Keratinocyte (primary cell): ENCODE measurements around the gene RPRD1B. TPM values are rescaled to one million over a fixed set of nuclear protein-coding genes. Genes with fewer than 3 reads are reported as not detected.

Source experiments
- DNase-seq: peaks from one replicate; pipeline ENCODE4 v3.0.0-alpha.2; 2011; ENCODE audit warnings: low read depth, missing footprints, low spot score
- FAIRE-seq: peaks from 2 replicates; lab custom pipeline; 2011; peaks lifted over from hg19 to GRCh38; lab: Jason Lieb, UNC
- H2AFZ ChIP-seq: 2 replicates; pipeline ENCODE4 v1.6.0; 2012; ENCODE audit warnings: low read length, control low read depth, inconsistent platforms; ENCODE audit not compliant: control insufficient read depth
- H3K27ac ChIP-seq: 2 replicates; pipeline ENCODE4 v1.5.1; 2011; ENCODE audit warnings: low read length; ENCODE audit not compliant: control insufficient read depth, insufficient read depth
- H3K27me3 ChIP-seq: 3 replicates; pipeline ENCODE4 v1.6.0; 2011; ENCODE audit warnings: low read length; ENCODE audit not compliant: control insufficient read depth, insufficient read depth; ENCODE audit errors: extremely low read depth
- H3K36me3 ChIP-seq, 2 experiments: 2 replicates in 1 of 2; 3 replicates in 1 of 2; pipeline ENCODE4 v1.5.1; 2011; ENCODE audit warnings: low read length in 2 of 2, mild to moderate bottlenecking in 1 of 2; ENCODE audit not compliant: control insufficient read depth in 2 of 2, insufficient read depth in 2 of 2; ENCODE audit errors: extremely low read depth in 1 of 2
- H3K4me1 ChIP-seq: 3 replicates; pipeline ENCODE4 v1.5.1; 2011; ENCODE audit warnings: low read length; ENCODE audit not compliant: control insufficient read depth, insufficient read depth; ENCODE audit errors: extremely low read depth
- H3K4me2 ChIP-seq: 3 replicates; pipeline ENCODE4 v1.6.0; 2011; ENCODE audit warnings: low read depth, low read length; ENCODE audit not compliant: control insufficient read depth, insufficient read depth; ENCODE audit errors: extremely low read depth
- H3K4me3 ChIP-seq, 3 experiments: fragments of 200-600 bp in 1 of 3; sonication (generic) in 1 of 3; 2 replicates in 2 of 3; 3 replicates in 1 of 3; pipeline ENCODE4 v1.5.1; 2011 to 2016; ENCODE audit warnings: low read length in 3 of 3, mild to moderate bottlenecking in 3 of 3, control low read depth in 2 of 3, inconsistent platforms in 1 of 3, low read depth in 1 of 3, mixed read lengths in 1 of 3, mixed run types in 1 of 3, moderate library complexity in 1 of 3; ENCODE audit not compliant: control insufficient read depth in 2 of 3, insufficient read depth in 2 of 3; ENCODE audit errors: extremely low read depth in 1 of 3
- H3K79me2 ChIP-seq: 2 replicates; pipeline ENCODE4 v1.6.0; 2012; ENCODE audit warnings: low read length; ENCODE audit not compliant: control insufficient read depth, insufficient read depth
- H3K9ac ChIP-seq: 3 replicates; pipeline ENCODE4 v1.6.0; 2011; ENCODE audit warnings: low read length; ENCODE audit not compliant: control insufficient read depth, insufficient read depth; ENCODE audit errors: extremely low read depth
- H3K9me1 ChIP-seq: 3 replicates; pipeline ENCODE4 v1.6.0; 2011; ENCODE audit warnings: low read length; ENCODE audit not compliant: control insufficient read depth, insufficient read depth; ENCODE audit errors: extremely low read depth
- H3K9me3 ChIP-seq: 2 replicates; pipeline ENCODE4 v1.5.1; 2012; ENCODE audit warnings: low read depth, low read length; ENCODE audit not compliant: control insufficient read depth
- H4K20me1 ChIP-seq: 3 replicates; pipeline ENCODE4 v1.6.0; 2011; ENCODE audit warnings: low read length; ENCODE audit not compliant: control insufficient read depth, insufficient read depth; ENCODE audit errors: extremely low read depth
- CTCF ChIP-seq, 3 experiments: IDR thresholded peaks in 1 of 3; conservative IDR thresholded peaks in 1 of 3; optimal IDR thresholded peaks in 1 of 3; 2 replicates in 2 of 3; 3 replicates in 1 of 3; pipeline versions ENCODE3 to v1.5.1; 2011; ENCODE audit warnings: low read length in 3 of 3, mild to moderate bottlenecking in 3 of 3, moderate library complexity in 2 of 3, control low read depth in 1 of 3, inconsistent platforms in 1 of 3; ENCODE audit not compliant: insufficient read depth in 2 of 3; ENCODE audit errors: extremely low read depth in 1 of 3
- EZH2 ChIP-seq: IDR thresholded peaks from one replicate; pipeline ENCODE4 v1.6.1; 2012; ENCODE audit warnings: inconsistent platforms, mild to moderate bottlenecking, low read length, moderate library complexity
- dilution Hi-C: fragments of 300-500 bp; cut with MboI; formaldehyde crosslinking; loops from one replicate; pipeline ENCODE4 v1.7.0; 2020; ENCODE audit warnings: low sequenced_read_pairs; ENCODE audit not compliant: extremely low pct_ligation_motif_present
- polyA plus RNA-seq, 5 experiments: library from polyadenylated mRNA; depleted of rRNA in 3 of 5; stranded (reverse) in 3 of 5; stranded (forward) in 1 of 5; unstranded in 1 of 5; fragments of >200 nt; gene quantifications; 1 replicate in 1 of 5; 2 replicates in 3 of 5; 3 replicates in 1 of 5; pipeline versions ENCODE4 v1.2.1 to v1.2.3, GENCODE V29; 2011 to 2012; ENCODE audit warnings: missing spikeins in 2 of 5, low read depth in 1 of 5, low replicate concordance in 1 of 5

RPRD1B gene
- polyA plus RNA-seq, 1 donor (not counting 4 experiments of a cell fraction or from before 2014, with no cell fraction given) = 19.9 TPM

GRCh38 chr20:38063911-38064530, 30.5 kb downstream of the RPRD1B start:
- H3K36me3 ChIP-seq = peaks cover 26 to 41% of the 10 kb centered on the region in 2 experiments
- no peaks in the 10 kb centered on the region for H4K20me1 ChIP-seq
- H3K4me2 ChIP-seq = no peak overlapping the region
- dilution Hi-C loops = no loop called here
- H3K9ac ChIP-seq = no peak overlapping the region
- TF ChIP-seq EZH2 (no peak), CTCF (optimal IDR thresholded peaks at IDR 0.05 in 1 of 3, IDR thresholded peaks at IDR 0.05 in 1 of 3, conservative IDR thresholded peaks at IDR 0.05 in 1 of 3; ENCODE audit: extremely low read depth in 1 of 3, insufficient read depth in 2 of 3, low read length in 3 of 3) (no peak)
- H3K9me1 ChIP-seq = no peaks in the 10 kb centered on the region
- H3K9me3 ChIP-seq = no peaks in the 10 kb centered on the region
- H3K4me3 ChIP-seq = no peak overlapping the region
- FAIRE-seq = no peak
- H2AFZ ChIP-seq = no peak overlapping the region
- DNase-seq = no peak
- H3K4me1 ChIP-seq = no peaks in the 10 kb centered on the region
- no peaks in the 10 kb centered on the region for H3K79me2 ChIP-seq
- H3K27me3 ChIP-seq = no peaks in the 10 kb centered on the region
- H3K27ac ChIP-seq = no peak overlapping the region

- Histone ChIP-seq H3K9me3 (no peaks in the 10 kb centered on the region), H3K9me1 (no peaks in the 10 kb centered on the region), H2AFZ (no peak overlapping the region), H3K4me1 (no peaks in the 10 kb centered on the region), H3K4me2 (no peak overlapping the region), H4K20me1 (no peaks in the 10 kb centered on the region), H3K27me3 (no peaks in the 10 kb centered on the region), H3K9ac (no peak overlapping the region), H3K79me2 (no peaks in the 10 kb centered on the region), H3K36me3 (peaks cover 26 to 32% of the 10 kb centered on the region in 2 experiments), H3K27ac (no peak overlapping the region), H3K4me3 (no peak overlapping the region)
- dilution Hi-C loops = no loop called here
- FAIRE-seq (peak; percentile 26), DNase-seq (no peak)
- no peak for TF ChIP-seq CTCF (optimal IDR thresholded peaks at IDR 0.05 in 1 of 3, IDR thresholded peaks at IDR 0.05 in 1 of 3, conservative IDR thresholded peaks at IDR 0.05 in 1 of 3; ENCODE audit: extremely low read depth in 1 of 3, insufficient read depth in 2 of 3, low read length in 3 of 3)
- TF ChIP-seq EZH2 = no peak
Observed at GRCh38 chr20:38065764-38066375, 32.3 kb downstream of the RPRD1B start.
